Measurements from ENCODE around the gene IL17RD.
"Not testable (repeated sequence)": the region's sequence is repeated elsewhere in the genome, so short reads cannot be mapped to it uniquely, and the experiment has no call there.

The IL17RD gene

GRCh38 chr3:57094575-57094974, 70.6 kb downstream of the IL17RD start:
- no peak for DNase-seq (ENCODE audit: extremely low read depth in 1 of 2, low read depth in 1 of 2)

GRCh38 chr3:57093971-57094535, 71.1 kb downstream of the IL17RD start:
- DNase-seq (ENCODE audit: extremely low read depth in 1 of 2, low read depth in 1 of 2): no peak

GRCh38 chr3:57093489-57093888, 71.7 kb downstream of the IL17RD start:
- no peak for DNase-seq (ENCODE audit: extremely low read depth in 1 of 2, low read depth in 1 of 2)

- DNase-seq (ENCODE audit: extremely low read depth in 1 of 2, low read depth in 1 of 2): no peak
These were observed 73.5 kb downstream of the IL17RD start for GRCh38 chr3:57091521-57092273.

GRCh38 chr3:57089043-57089442, 76.1 kb downstream of the IL17RD start:
- no peak for DNase-seq (ENCODE audit: extremely low read depth in 1 of 2, low read depth in 1 of 2)

GRCh38 chr3:57088503-57088902, 76.7 kb downstream of the IL17RD start:
- no peak for DNase-seq (ENCODE audit: extremely low read depth in 1 of 2, low read depth in 1 of 2)

- no peak for DNase-seq (ENCODE audit: extremely low read depth in 1 of 2, low read depth in 1 of 2)
These were observed 77.6 kb downstream of the IL17RD start for GRCh38 chr3:57087361-57088092.

GRCh38 chr3:57086201-57086600, 79.0 kb downstream of the IL17RD start:
- no peak for DNase-seq (ENCODE audit: extremely low read depth in 1 of 2, low read depth in 1 of 2)

GRCh38 chr3:57085211-57085610, 79.9 kb downstream of the IL17RD start:
- no peak for DNase-seq (ENCODE audit: extremely low read depth in 1 of 2, low read depth in 1 of 2)

GRCh38 chr3:57083266-57083995, 81.7 kb downstream of the IL17RD start:
- DNase-seq (ENCODE audit: extremely low read depth in 1 of 2, low read depth in 1 of 2): not testable (repeated sequence)

- no peak for DNase-seq (ENCODE audit: extremely low read depth in 1 of 2, low read depth in 1 of 2)
These were observed 82.7 kb downstream of the IL17RD start for GRCh38 chr3:57082481-57082880.

- no peak for DNase-seq (ENCODE audit: extremely low read depth in 1 of 2, low read depth in 1 of 2)
These were observed 84.0 kb downstream of the IL17RD start for GRCh38 chr3:57081173-57081572.

- no peak for DNase-seq (ENCODE audit: extremely low read depth in 1 of 2, low read depth in 1 of 2)
These were observed 85.0 kb downstream of the IL17RD start for GRCh38 chr3:57080171-57080570.

GRCh38 chr3:57079474-57079831, 85.7 kb downstream of the IL17RD start:
- no peak for DNase-seq (ENCODE audit: extremely low read depth in 1 of 2, low read depth in 1 of 2)

GRCh38 chr3:57078635-57079473, 86.3 kb downstream of the IL17RD start:
- DNase-seq (ENCODE audit: extremely low read depth in 1 of 2, low read depth in 1 of 2): no peak

- no peak for DNase-seq (ENCODE audit: extremely low read depth in 1 of 2, low read depth in 1 of 2)
These were observed 86.9 kb downstream of the IL17RD start for GRCh38 chr3:57078344-57078634.

GRCh38 chr3:57077630-57078343, 87.4 kb downstream of the IL17RD start:
- no peak for DNase-seq (ENCODE audit: extremely low read depth in 1 of 2, low read depth in 1 of 2)

- no peak for DNase-seq (ENCODE audit: extremely low read depth in 1 of 2, low read depth in 1 of 2)
These were observed 88.7 kb downstream of the IL17RD start for GRCh38 chr3:57076422-57076951.

- no peak for DNase-seq (ENCODE audit: extremely low read depth in 1 of 2, low read depth in 1 of 2)
These were observed 91.0 kb downstream of the IL17RD start for GRCh38 chr3:57074135-57074534.

- no peak for DNase-seq (ENCODE audit: extremely low read depth in 1 of 2, low read depth in 1 of 2)
These were observed 91.5 kb downstream of the IL17RD start for GRCh38 chr3:57073628-57074027.

All from activated CD8-positive, alpha-beta memory T cell treated with anti-CD3 and anti-CD28 coated beads for 1 hour (primary cell).